Stimulated activated CD8-positive, alpha-beta memory T cell treated with anti-CD3 and anti-CD28 coated beads, Interleukin-4, amount 100 ng/mL, for 48 hours (primary cell): ENCODE measurements around the gene BTF3L4.
A peak's percentile ranks its signal among the peaks of the same experiment; 100 is the strongest.

Source experiments
- DNase-seq: peaks from one replicate; pipeline ENCODE4 v3.0.0-alpha.2; 2020

Gene BTF3L4

GRCh38 chr1:52127181-52128180 lies 71.4 kb downstream of the BTF3L4 start:
- no peak for DNase-seq

GRCh38 chr1:52139817-52140540 lies 83.9 kb downstream of the BTF3L4 start:
- peak; percentile 27 for DNase-seq
